NCI-H345 treated with DMSO at 0.1 percent for 48 hours (cell line): ENCODE data around the gene ALDH1L1.

Experiments used
- DNase-seq: peaks from one replicate; lab custom pipeline; 2025; ENCODE audit not compliant: unreplicated experiment; lab: John Stamatoyannopoulos, UW

Gene ALDH1L1

DNA sequence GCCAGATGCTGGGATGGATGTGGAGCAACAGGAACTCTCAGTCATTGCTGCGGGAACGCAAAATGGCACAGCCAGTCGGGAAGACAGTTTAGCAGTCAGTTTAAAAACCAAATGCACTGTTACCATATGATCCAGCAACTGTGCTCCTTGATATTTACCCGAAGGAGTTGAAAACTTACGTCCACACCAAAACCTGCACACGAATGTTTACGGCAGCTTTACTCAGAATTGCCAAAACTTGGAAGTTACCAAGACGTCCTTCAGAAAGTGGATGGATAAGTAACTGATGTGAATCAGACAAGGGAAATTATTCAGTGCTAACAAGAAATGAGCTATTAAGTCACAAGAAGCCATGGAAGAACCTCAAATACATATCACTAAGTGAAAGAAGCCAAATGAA, 60.4 kb downstream of the ALDH1L1 start:
- no peak for DNase-seq

DNA sequence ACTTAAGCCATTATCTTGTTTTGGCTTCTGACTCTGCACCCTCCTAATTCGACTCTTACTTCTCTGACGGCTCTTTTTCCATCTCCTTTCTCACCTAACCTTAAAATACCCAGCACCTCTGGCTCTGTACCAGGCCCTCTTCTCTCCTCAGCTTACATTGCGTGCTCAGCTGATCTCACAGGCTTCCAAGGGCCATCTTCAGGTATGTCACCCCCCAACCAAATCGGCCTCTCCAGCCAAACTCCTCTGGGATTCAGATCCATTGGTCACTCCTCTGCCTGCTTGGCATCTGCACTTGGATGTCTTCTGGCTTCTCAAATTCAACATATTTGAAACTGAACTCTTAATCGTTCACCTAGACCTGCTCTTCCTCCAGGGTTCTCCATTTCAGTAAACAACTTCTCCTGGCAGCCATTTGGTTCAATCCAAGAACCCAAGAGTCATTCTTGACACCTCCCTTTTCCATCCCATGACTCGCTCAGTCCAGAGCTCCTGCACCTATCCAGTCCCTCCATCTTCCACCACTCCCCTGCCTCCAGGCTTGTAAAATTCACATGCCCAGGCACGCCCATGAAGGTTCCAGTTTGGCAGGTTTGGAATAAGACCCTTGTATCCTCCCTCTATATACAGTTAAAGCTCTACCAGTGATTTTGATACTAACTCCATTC, 61.2 kb downstream of the ALDH1L1 start:
- no peak for DNase-seq

DNA sequence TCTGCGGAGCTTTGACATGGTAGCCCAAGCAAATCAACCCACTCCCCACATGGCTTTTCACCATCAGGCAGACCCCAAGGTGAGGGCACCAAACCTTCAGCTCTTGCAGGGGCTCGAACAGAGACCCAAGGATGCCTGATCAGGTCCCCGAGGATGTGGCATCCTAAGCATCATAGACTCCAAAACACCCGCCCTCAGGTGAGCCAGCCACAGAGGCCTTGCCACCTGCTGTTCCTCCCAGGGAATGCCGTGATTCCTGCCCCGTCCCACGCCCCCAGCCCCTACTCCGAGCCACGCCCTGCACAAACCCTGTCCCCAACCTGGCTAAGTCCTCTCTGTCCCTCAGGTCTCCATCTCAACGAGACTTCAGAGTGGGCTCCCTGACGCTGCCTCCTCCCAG, 61.8 kb downstream of the ALDH1L1 start:
- DNase-seq: no peak

DNA sequence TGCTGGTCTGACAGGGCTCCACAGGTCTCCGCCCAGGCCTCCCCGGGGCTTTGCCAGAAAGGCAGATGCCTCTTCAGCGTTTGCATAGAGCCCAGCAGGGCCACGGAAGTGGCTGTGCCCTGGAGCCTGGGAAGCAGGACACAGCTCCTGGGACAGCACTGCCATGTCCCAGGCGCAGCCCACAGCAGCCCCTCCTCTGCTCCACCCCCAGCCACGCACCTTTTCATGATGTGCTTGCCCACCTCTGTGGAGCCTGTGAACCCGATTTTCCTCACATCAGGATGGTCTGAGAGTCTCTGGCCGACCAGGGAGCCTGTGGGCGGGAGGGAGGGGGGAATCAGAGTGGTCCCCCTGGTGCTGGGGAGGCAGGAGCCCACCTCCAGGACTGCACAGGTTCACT, 62.6 kb downstream of the ALDH1L1 start:
- DNase-seq: no peak

DNA sequence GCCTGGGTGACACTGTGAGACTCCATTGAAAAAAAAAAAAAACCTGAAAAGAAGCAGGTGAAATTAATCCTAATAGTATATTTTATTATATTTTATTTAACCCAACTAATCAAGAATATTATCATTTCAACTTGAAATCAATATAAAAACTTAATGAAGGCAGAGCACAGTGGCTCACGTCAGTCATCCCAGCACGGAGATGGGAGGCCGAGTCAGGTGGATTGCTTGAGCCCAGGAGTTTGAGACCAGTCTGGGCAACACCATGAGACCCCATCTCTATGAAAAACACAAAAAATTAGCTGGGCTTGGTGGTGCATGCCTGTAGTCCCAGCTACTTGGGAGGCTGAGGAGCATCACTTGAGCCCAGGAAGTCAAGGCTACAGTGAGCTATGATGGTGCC, 63.2 kb downstream of the ALDH1L1 start:
- no peak for DNase-seq

DNA sequence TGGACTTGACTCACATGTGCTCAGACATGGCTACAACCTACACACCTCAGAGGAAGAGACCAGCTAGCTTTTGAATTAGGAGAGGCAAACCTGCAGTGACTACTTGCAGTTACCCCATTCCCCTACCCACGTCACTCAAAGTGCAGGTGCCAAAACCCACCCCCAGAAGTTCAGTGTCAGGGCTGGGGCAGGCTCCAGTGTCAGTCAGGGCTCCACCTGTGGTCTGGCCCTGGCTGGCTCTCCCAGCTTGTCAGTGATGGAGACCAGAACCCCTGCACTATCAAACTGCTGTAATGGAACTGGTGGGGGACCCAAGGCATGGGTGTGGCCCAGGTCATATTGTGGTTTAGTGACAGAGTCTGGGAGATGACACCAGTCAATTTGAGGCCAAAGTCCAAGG, 63.9 kb downstream of the ALDH1L1 start:
- no peak for DNase-seq

DNA sequence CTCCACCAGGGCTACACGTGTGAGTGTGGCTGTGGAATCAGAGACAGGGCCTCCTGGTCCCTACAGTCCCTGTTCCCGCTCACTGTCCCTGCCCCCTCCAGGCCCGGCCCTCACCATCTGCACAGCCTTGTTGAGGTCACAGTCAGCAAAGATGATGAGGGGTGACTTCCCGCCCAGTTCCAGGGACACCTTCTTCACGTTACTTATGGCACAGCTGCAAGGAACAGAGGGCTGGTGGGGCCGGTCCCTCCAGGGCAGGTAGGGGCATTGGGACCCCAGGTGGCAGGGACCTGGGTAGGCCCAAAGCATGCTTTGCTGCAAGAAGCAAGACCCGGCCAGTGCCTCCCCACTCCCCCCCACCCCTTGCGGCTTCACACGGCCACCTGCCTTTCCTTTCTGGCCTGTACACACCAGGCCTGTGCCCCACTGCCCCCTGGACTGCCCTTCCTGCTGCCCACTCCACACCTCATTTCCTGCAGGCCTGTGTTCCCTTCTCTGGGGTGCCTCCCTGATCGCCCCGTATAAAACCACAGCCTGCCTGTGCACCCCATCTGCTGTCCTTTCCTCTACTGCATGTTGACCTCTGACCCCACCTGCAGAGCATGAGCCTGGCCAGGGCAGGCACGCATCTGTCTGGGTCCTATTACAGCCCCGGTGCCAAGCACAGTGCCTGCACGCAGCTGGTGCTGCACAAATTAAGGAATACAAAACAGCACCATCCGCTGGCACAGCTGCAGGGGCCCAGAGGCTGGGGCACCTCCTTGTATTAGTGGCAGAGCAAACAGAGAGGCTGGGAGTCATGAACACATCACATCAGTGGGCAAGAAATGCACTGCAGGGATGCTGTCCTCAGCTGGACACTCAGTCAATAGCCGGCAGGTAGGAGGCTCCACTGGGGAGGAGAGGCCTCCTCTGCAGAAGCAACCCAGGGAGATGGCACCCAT, 65.7 kb downstream of the ALDH1L1 start:
- no peak for DNase-seq

DNA sequence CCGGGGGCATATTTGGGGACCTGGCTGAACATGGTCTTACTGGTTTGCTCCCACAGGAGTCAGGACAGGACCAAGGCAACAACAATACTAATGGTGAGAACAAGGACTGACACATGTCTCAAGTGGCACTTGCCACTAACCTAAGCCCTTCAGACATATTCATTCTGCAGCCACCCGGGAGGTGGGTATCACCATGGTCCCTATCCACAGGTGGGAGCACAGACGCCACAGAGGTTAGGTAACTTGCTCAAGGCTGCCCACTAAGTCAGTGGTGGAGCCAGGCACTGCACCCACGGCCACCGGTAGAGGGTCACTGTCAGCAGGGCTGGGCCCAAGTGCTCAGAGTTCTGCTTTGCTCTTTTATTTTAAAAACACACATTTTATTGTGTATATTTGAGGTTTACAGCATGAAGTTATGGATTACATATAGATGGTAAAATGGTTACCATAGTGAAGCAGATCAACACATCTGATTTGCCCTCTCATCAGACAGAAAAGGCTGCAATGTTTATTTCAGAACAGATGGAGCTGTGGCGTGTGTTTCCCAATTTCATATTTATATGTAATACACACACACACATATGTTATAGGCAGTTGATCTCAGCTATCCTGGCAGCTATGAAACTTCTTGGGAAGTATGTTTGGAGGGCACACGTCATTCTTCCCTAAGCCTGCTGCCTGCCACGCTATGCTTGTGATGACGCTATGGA, 66.5 kb downstream of the ALDH1L1 start:
- DNase-seq: no peak

DNA sequence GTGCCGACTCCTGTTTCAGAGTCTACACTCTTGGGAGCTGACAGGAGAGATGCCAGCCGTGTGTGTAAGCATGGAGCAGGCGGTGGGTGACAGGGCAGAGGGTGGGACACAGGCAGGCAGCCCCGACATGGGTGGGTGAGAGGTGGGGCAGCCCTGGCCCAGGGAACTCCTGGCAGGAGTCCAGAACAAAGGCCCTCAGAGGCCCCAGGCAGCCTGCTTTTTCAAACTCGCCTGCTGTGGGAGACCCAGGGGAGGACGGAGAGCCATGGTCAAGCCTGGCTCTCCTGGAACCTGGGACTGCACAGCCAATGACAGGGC, 67.2 kb downstream of the ALDH1L1 start:
- DNase-seq: no peak

DNA sequence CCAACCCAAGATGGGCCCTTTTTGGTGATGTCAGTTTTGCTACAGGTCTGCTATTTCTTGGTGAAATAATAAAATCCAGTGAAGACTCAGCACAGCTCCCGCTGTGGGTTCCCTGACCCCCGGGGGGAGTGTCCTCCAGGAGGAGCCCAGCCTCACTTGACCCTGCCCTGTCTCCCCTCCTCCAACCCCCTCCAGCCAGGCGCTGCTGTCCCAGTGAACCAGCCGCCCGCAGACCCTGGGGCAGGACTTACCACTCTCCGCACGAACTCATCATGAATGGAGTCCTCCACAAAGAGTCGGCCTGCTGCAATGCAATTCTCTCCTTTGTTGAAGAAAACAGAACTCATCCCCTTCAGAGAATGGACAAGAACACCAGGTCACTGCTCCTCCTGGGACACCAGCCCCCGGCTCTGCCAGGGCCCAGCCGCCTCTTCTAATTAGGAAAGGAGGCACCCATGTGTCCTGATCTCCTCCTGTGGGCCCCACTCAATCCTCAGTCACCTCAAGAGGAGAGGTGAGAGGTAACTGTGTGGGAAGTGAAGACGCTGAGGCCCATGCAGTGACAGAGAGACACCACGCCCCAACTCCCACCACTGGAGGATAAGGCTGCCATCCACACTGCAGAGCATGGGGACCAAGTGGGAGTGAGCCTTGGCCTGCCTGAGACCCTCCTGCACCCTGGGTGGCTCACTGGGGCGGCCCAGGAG, 67.7 kb downstream of the ALDH1L1 start:
- no peak for DNase-seq

DNA sequence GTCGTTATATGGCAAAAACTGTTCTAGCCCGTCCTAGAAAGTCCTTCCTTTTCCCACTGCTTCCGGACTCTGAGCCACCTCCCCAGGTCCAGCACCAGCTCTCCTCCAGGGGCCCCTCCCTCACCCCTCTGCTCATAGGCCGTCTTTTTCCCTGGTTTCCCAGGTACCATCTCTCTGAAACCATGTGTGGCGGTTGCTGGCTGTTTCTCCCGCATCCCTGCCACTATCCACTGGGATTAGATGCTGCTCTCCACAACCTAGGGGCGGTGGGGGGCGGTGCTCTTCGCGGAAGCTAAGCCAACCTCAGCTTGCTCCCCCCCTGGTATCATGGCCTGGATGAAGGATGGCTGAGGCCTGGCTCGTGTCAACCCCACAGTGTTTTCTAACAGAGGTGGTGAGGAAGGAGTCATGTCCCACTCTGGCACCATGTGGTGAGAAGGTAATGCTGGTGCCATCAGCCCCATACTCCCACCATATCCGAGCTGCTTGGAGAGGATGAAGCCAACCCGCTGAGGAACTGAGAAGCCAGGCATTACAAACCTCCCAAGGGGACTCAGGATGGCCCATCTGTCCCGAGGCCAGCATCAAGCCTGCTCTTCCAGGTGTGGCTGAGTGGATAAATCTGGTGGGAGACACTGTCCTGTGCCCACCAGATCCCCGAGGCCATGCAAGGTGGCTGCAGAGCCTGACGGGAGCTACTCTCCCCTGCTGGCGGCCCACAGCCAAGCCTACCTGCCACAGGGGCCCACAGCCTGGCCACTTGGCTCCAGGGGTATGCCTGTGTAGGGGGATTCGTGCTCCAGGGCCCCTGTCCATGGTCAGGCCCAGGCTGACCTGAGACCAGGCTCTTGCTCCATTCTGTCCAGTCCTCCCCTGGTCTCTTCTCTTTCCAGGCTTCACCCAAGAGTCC, 68.6 kb downstream of the ALDH1L1 start:
- DNase-seq: no peak

DNA sequence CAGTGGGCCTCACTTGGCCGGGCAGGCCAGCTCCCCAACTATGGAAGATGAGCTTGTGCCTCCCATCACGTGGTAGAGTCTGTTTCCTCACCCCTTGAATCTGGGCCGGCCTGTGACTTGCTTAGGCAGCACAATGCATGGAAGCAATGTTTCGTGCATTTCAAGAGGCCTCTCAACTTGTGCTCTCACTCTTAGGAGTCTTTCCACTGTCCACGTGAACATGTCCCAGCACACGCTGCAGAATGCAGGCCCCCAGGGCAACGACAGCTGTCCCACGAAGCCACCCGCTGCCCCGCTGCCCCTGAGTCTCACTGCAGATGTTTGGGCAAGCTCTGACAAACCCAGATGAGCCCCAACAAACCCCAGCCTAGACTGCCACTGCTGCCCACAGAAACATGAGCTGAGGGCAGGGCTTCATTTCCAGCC, 69.2 kb downstream of the ALDH1L1 start:
- DNase-seq: no peak

DNA sequence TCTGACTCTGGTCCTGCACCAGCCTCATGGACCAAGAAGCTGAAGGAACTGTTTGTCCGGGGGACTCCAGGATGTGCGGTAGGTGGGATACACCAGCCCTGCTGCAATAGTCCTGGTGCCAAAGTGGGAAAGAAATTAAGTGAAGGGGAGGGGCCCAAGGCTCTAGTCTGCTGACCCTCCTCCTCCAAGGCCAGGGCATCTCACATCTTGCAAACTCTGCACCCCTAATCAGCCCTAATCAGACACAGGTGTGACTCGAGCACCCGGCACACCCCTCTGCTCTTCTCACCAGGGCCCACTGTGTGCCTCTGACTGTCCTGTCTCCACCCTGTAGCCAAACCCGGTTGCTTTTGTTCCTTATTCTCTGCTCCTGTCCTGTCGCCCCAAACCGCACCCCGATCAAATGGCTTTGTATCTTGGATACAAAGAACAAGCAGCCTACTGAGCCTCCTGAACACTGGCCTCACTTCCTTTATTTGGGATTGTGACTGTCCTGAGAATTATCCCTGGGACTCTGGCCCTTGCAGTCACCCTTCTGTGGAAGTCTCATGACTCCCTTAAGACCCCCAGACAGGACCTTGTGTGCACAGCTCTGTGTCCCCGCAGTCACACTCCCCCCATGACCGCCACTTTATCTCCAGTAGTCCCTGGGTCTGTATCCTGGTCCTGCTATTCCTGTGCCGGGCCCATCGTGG, 69.8 kb downstream of the ALDH1L1 start:
- DNase-seq: no peak

DNA sequence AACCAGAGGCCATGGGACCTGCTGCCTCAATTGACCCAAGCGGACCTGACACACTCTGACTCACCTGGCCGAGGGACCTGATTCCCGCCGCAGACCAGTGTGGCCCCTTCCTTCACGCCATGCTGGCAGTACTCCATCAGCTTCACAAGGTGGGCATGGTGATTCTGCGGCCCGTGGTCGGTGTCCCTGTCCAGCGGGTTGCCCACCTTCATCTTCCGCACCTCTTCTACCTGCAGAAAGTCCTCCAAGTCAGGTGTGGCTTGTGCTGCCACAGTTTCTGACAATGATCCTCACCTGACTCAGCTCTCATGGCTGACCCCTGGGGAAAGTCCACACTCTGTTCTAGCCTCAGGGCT, 70.5 kb downstream of the ALDH1L1 start:
- no peak for DNase-seq

DNA sequence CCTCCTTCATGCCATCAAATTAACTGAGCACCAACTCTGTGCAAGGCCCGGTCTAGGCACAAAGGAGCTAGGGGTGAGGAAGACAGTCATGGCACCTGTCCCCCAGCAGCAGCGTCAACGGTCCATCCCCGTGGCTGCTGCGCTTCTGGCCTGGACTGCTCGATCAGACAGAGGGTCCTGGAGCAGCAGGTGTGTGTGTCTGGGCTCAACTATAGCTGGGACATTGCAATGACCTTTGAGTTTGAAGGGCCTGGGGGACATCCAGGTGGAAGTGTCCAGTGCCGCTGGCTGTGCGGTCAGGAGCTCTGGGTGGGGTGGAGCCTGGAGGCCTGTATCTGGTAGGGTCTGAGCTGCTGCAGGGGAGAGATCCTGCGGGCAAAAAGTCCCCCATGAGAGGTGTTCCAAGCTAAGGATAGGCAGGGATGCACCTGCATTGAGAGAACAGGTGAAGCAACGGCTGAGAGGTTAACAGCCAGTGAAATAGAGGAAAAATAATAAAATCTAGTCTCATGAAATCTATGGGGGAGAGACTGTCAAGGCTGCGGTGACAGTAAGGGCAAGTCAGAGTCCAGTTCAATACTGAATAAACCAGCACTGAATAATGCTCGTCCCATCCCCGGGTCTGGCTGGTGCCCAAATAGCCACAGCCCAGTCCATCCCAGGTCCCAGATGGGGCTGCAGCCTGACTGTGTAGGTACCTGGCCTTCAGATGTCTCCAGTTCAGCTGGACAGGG, 71.1 kb downstream of the ALDH1L1 start:
- DNase-seq: no peak

DNA sequence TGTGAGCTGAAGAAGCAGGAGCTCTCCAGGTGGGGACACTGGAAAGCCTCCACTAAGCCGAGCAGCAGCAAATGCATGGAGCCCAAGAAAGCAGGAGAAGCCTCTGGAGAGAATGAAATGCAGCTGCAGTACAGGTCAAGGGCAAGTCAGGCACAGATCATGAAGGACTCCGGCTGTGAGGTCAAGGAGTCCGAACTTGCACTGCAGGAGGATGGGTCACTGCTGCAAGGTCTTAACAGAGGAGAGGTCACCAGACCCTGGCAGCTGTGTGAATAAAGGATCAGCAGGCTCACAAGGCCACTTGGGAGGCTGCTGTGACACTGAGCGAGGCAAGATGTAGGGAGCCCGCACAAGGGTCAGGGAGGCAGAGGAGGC, 71.7 kb downstream of the ALDH1L1 start:
- DNase-seq: no peak

DNA sequence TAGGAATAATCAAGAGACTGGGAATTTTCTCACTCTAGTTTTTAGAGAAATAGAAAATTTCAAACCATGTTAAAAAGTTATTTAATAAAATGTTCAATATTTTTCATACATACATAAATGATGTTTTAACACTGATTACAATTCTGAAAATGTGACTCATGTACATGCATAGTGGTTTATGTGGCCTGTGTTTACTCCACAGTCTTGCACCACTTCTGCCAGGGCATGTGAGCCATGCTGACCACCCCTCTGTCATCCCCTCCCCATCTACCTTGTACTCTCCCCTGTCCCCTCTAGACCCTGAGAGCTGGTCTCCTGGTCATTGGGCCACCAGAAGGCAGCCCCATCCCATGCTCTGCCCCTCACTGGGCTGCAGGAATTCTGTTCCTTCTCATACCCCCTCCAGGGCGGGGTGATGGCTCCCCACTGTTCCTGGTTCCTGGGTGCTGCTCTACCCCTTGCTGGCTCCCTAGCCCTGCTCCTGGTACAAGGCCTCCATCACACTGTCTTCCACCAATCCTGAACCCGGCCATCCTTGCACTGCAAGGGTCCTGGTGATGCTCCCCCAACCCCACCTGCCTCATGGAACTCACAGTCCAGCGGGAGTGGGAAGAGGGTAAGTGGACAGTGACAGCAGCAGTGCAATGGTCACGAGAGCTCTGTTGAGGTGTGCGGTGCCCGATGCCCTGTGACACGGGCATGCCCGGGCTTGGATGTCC, 72.3 kb downstream of the ALDH1L1 start:
- no peak for DNase-seq

DNA sequence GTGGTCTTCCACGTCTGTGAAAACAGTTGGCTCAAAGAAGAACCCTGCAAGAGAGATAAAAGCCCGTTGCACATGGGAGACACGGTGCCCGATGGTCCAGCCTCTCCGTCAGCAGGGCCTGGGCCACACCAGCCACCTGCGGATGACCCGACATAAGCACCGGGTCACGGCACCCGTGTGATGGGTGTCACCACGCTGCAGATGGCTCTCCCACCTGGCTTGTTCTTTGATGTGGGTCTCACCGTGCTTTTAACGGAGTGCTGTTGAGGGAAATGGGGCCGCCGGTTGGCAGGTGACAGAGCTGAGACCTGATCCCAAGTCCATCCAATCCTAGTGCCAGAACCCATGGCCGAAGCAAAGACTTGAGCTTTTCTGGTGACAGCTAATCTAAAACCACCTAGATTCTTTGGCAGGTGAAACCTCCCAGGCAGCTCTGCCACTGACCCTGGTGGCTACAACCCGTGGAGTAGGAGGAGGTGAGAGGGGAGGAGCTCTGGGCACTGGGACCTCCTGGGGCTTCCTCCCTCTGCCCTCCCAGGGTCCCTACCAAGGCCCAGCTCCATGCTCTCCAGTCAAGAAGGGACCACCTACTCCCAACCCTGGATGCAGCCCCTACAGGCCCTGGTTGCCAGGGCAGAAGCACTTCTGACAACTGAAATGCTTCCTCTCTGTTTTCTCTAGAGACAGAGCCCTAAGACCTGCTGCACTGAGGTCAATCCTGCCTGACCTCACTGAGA, 73.0 kb downstream of the ALDH1L1 start:
- no peak for DNase-seq
